NCI-H1930 (cell line): ENCODE data around the gene GPR107.

Experiments
- DNase-seq, 2 experiments: peaks; one replicate each; lab custom pipeline; 2025; lab: John Stamatoyannopoulos, UW

GPR107 gene

GRCh38 chr9:130027533-130028365 is 26.0 kb upstream of the GPR107 start:
- DNase-seq = no peak

- DNase-seq = no peak
Measured at GRCh38 chr9:130028493-130029222, 25.0 kb upstream of the GPR107 start.

GRCh38 chr9:130029223-130029973 is 24.3 kb upstream of the GPR107 start:
- no peak for DNase-seq

- no peak for DNase-seq
Measured at GRCh38 chr9:130030651-130031127, 23.0 kb upstream of the GPR107 start.

- DNase-seq = no peak
Measured at GRCh38 chr9:130034570-130034969, 19.1 kb upstream of the GPR107 start.

- no peak for DNase-seq
Measured at GRCh38 chr9:130036099-130036498, 17.6 kb upstream of the GPR107 start.

GRCh38 chr9:130039528-130040147 is 14.1 kb upstream of the GPR107 start:
- no peak for DNase-seq

GRCh38 chr9:130040984-130041647 is 12.6 kb upstream of the GPR107 start:
- no peak for DNase-seq

- no peak for DNase-seq
Measured at GRCh38 chr9:130041648-130042405, 11.9 kb upstream of the GPR107 start.

- DNase-seq = no peak
Measured at GRCh38 chr9:130042406-130042884, 11.3 kb upstream of the GPR107 start.

- peak; percentile 43 to 55 for DNase-seq
Measured at GRCh38 chr9:130042885-130043653, 10.6 kb upstream of the GPR107 start, which contains the start of gene FNBP1. TSS of gene FNBP1 (minus strand) at chr9:130043189. CDS start at chr9:130042975, 214 bp downstream.

- DNase-seq = no peak
Measured at GRCh38 chr9:130043654-130044623, 9.8 kb upstream of the GPR107 start.

GRCh38 chr9:130045725-130046450 is 7.8 kb upstream of the GPR107 start:
- DNase-seq = no peak

GRCh38 chr9:130049431-130050210 is 4.1 kb upstream of the GPR107 start:
- no peak for DNase-seq

GRCh38 chr9:130050462-130050861 is 3.2 kb upstream of the GPR107 start:
- DNase-seq = no peak

- DNase-seq = no peak
Measured at GRCh38 chr9:130051855-130052254, 1.9 kb upstream of the GPR107 start.

GRCh38 chr9:130053109-130053503 is 600 bp upstream of the GPR107 start:
- no peak for DNase-seq
